ENCODE data around the gene KLF5. TPM values are rescaled to one million over a fixed set of nuclear protein-coding genes. Genes with fewer than 3 reads are reported as not detected.
"Not testable (repeated sequence)": the region's sequence is repeated elsewhere in the genome, so short reads cannot be mapped to it uniquely, and the experiment has no call there.

KLF5 gene
- total RNA-seq (2014; rRNA removed; shearing (Covaris generic); ENCODE audit: low replicate concordance) = 7.9 and 10.4 TPM in 2 replicates

GRCh38 chr13:73058736-73059459 is at the start of gene KLF5:
TSS of gene KLF5 (plus strand) at chr13:73059005. CDS start at chr13:73059328, 323 bp downstream.
- peak; percentile 98 for DNase-seq (ENCODE audit: low read depth)
- in situ Hi-C loops (cut with HindIII; ENCODE audit: low pct_unique_long_range_greater_than_20kb, low sequenced_read_pairs) = no loop called here

GRCh38 chr13:73011751-73012150 is 47.1 kb upstream of the KLF5 start:
- no peak for DNase-seq (ENCODE audit: low read depth)
- in situ Hi-C loops (cut with HindIII; ENCODE audit: low pct_unique_long_range_greater_than_20kb, low sequenced_read_pairs) = no loop called here

GRCh38 chr13:73015805-73016204 is 43.0 kb upstream of the KLF5 start:
- DNase-seq (ENCODE audit: low read depth) = no peak
- in situ Hi-C loops (cut with HindIII; ENCODE audit: low pct_unique_long_range_greater_than_20kb, low sequenced_read_pairs) = no loop called here

- no peak for DNase-seq (ENCODE audit: low read depth)
- in situ Hi-C loops (cut with HindIII; ENCODE audit: low pct_unique_long_range_greater_than_20kb, low sequenced_read_pairs) = no loop called here
These were observed 40.5 kb upstream of the KLF5 start for GRCh38 chr13:73018336-73018735.

GRCh38 chr13:73025217-73026012 is 33.4 kb upstream of the KLF5 start:
- no peak for DNase-seq (ENCODE audit: low read depth)
- in situ Hi-C loops (cut with HindIII; ENCODE audit: low pct_unique_long_range_greater_than_20kb, low sequenced_read_pairs) = no loop called here

GRCh38 chr13:73034901-73035300 is 23.9 kb upstream of the KLF5 start:
- in situ Hi-C loops (cut with HindIII; ENCODE audit: low pct_unique_long_range_greater_than_20kb, low sequenced_read_pairs) = no loop called here
- no peak for DNase-seq (ENCODE audit: low read depth)

- no peak for DNase-seq (ENCODE audit: low read depth)
- in situ Hi-C loops (cut with HindIII; ENCODE audit: low pct_unique_long_range_greater_than_20kb, low sequenced_read_pairs) = no loop called here
These were observed 23.1 kb upstream of the KLF5 start for GRCh38 chr13:73035660-73036059.

GRCh38 chr13:73036566-73036965 is 22.2 kb upstream of the KLF5 start:
- in situ Hi-C loops (cut with HindIII; ENCODE audit: low pct_unique_long_range_greater_than_20kb, low sequenced_read_pairs) = no loop called here
- no peak for DNase-seq (ENCODE audit: low read depth)

- DNase-seq (ENCODE audit: low read depth) = no peak
- in situ Hi-C loops (cut with HindIII; ENCODE audit: low pct_unique_long_range_greater_than_20kb, low sequenced_read_pairs) = no loop called here
These were observed 20.7 kb upstream of the KLF5 start for GRCh38 chr13:73038064-73038463.

- DNase-seq (ENCODE audit: low read depth) = no peak
- in situ Hi-C loops (cut with HindIII; ENCODE audit: low pct_unique_long_range_greater_than_20kb, low sequenced_read_pairs) = no loop called here
These were observed 19.4 kb upstream of the KLF5 start for GRCh38 chr13:73039201-73040108.

- no peak for DNase-seq (ENCODE audit: low read depth)
- in situ Hi-C loops (cut with HindIII; ENCODE audit: low pct_unique_long_range_greater_than_20kb, low sequenced_read_pairs) = no loop called here
These were observed 18.3 kb upstream of the KLF5 start for GRCh38 chr13:73040484-73040883.

GRCh38 chr13:73040968-73041596 is 17.7 kb upstream of the KLF5 start:
- in situ Hi-C loops (cut with HindIII; ENCODE audit: low pct_unique_long_range_greater_than_20kb, low sequenced_read_pairs) = no loop called here
- DNase-seq (ENCODE audit: low read depth) = no peak

- in situ Hi-C loops (cut with HindIII; ENCODE audit: low pct_unique_long_range_greater_than_20kb, low sequenced_read_pairs) = no loop called here
- DNase-seq (ENCODE audit: low read depth) = no peak
These were observed 13.8 kb upstream of the KLF5 start for GRCh38 chr13:73045031-73045430.

GRCh38 chr13:73048615-73049014 is 10.2 kb upstream of the KLF5 start:
- in situ Hi-C loops (cut with HindIII; ENCODE audit: low pct_unique_long_range_greater_than_20kb, low sequenced_read_pairs); DNase-seq (ENCODE audit: low read depth): not testable (repeated sequence)

- no peak for DNase-seq (ENCODE audit: low read depth)
- in situ Hi-C loops (cut with HindIII; ENCODE audit: low pct_unique_long_range_greater_than_20kb, low sequenced_read_pairs) = no loop called here
These were observed 4.1 kb upstream of the KLF5 start for GRCh38 chr13:73054712-73055111.

- in situ Hi-C loops (cut with HindIII; ENCODE audit: low pct_unique_long_range_greater_than_20kb, low sequenced_read_pairs) = no loop called here
- DNase-seq (ENCODE audit: low read depth) = peak; percentile 91
These were observed 2.8 kb upstream of the KLF5 start for GRCh38 chr13:73055813-73056564.

GRCh38 chr13:73056565-73056962 is 2.2 kb upstream of the KLF5 start:
- no peak for DNase-seq (ENCODE audit: low read depth)
- in situ Hi-C loops (cut with HindIII; ENCODE audit: low pct_unique_long_range_greater_than_20kb, low sequenced_read_pairs) = no loop called here
